Measurements from ENCODE around the gene SWI5. TPM values are rescaled to one million over a fixed set of nuclear protein-coding genes. Genes with fewer than 3 reads are reported as not detected.

SWI5 gene
- total and polyA plus RNA-seq, 4 donors, result 14.1 to 41.2 (median 25.1) TPM

DNA sequence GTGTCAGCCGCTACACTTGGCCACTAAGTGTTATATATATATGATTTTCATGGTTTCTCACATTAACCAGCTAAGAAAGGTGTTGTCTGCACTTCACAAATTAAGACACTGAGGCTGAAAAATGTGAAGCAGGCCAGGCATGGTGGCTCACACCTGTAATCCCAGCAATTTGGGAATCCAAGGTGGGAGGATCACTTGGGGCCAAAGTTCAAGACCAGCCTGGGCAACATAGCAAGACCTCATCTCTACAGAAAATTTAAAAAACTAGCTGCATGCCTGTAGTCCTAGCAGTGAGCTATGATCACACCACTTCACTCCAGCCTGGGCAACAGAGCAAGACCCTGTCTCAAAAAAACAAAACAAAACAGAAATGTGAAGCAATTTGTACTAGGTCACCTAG lies 48.3 kb downstream of the SWI5 start:
- peaks cover 59% of the 10 kb centered on the region for H3K36me3 ChIP-seq (ENCODE audit: control insufficient read depth, insufficient read depth, low read length)
- H3K27ac ChIP-seq (ENCODE audit: low read depth, low read length), result no peak overlapping the region
- DNase-seq (ENCODE audit: low read depth in 4 of 6, low spot score in 6 of 6), result no peak
- no peak overlapping the region for H3K4me3 ChIP-seq (ENCODE audit: low read depth, low read length)
- H3K27me3 ChIP-seq (ENCODE audit: control insufficient read depth, insufficient read depth, low read length), result no peaks in the 10 kb centered on the region
- no CpG with 5 or more reads among the region's 1 CpG for WGBS (ENCODE audit: insufficient coverage)
- peaks cover 18% of the 10 kb centered on the region for H3K4me1 ChIP-seq (ENCODE audit: control insufficient read depth, insufficient read depth, low read length)
- H3K9me3 ChIP-seq (ENCODE audit: control insufficient read depth, insufficient read depth, low read length), result no peaks in the 10 kb centered on the region

DNA sequence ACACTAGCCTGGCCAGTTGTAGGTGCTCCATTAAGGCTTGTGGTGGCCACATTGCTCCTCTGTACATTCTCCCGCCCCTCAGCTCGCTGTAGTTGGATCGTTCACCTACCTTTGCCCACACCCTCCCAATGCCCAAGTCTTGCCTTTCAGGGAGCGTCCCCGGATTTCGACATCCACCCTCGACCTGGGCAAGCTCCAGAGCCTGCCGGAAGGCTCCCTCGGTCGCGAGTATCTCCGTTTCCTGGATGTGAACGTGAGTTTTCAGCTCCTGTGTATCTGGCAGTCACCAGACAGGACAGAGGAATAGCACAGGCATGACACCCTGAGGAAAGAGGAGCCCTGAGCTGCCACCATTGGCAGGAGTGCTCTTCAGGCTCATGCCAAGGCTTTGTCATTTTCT lies 49.6 kb downstream of the SWI5 start:
- no peak for DNase-seq (ENCODE audit: low read depth in 4 of 6, low spot score in 6 of 6)
- Histone ChIP-seq H3K27ac (ENCODE audit: low read depth, low read length) (no peak overlapping the region), H3K27me3 (ENCODE audit: control insufficient read depth, insufficient read depth, low read length) (no peaks in the 10 kb centered on the region), H3K36me3 (ENCODE audit: control insufficient read depth, insufficient read depth, low read length) (peaks cover 50% of the 10 kb centered on the region), H3K4me1 (ENCODE audit: control insufficient read depth, insufficient read depth, low read length) (peaks cover 18% of the 10 kb centered on the region), H3K9me3 (ENCODE audit: control insufficient read depth, insufficient read depth, low read length) (no peaks in the 10 kb centered on the region), H3K4me3 (ENCODE audit: low read depth, low read length) (no peak overlapping the region)
- WGBS (ENCODE audit: insufficient coverage), result 95% methylated on average over 13 of the region's 13 CpGs

DNA sequence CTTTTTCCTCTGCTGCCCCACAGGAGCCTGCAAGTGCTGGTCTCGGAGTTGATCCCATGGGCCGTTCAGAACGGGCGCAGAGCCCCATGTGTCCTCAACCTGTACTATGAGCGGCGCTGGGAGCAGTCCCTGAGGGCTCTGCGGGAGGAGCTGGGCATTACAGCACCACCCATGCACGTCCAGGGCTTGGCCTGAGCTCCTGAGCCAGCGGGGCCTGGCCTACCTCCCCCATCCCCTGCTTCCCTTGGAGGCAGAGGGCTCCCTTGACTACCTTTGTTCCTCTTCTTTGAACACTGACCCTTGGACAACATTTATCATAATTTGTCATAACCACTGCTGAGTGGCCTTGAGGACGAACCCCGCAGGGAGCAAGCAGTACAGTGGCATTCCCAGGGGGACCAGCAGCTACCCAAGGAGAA lies 57.4 kb downstream of the SWI5 start:
- H3K27ac ChIP-seq (ENCODE audit: low read depth, low read length), result no peak overlapping the region
- H3K4me3 ChIP-seq (ENCODE audit: low read depth, low read length), result no peak overlapping the region
- H3K9me3 ChIP-seq (ENCODE audit: control insufficient read depth, insufficient read depth, low read length), result no peaks in the 10 kb centered on the region
- WGBS (ENCODE audit: insufficient coverage), result 84% methylated on average over 11 of the region's 11 CpGs
- DNase-seq (ENCODE audit: low read depth in 4 of 6, low spot score in 6 of 6), result no peak
- H3K36me3 ChIP-seq (ENCODE audit: control insufficient read depth, insufficient read depth, low read length), result peaks cover 54% of the 10 kb centered on the region
- H3K27me3 ChIP-seq (ENCODE audit: control insufficient read depth, insufficient read depth, low read length), result no peaks in the 10 kb centered on the region
- no peaks in the 10 kb centered on the region for H3K4me1 ChIP-seq (ENCODE audit: control insufficient read depth, insufficient read depth, low read length)

DNA sequence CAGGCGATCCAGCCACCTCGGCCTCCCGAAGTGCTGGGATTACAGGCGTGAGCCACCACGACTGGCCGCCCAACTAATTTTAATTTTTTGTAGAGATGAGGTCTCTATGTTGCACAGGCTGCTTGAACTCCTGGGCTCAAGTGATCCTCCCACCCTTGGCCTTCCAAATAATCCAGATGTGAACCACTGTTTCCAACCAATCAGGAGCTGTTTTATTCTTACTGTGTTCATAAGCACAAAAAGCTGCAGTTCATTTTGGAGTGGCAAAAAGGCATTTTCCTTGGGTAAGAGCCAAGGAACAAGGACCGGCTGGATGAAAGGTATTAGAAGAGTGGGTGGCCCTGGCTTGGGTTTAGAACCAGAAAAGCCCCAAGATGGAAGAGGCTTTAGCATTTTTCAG lies 59.1 kb downstream of the SWI5 start:
- H3K27ac ChIP-seq (ENCODE audit: low read depth, low read length), result no peak overlapping the region
- H3K4me3 ChIP-seq (ENCODE audit: low read depth, low read length), result no peak overlapping the region
- peaks cover 3% of the 10 kb centered on the region for H3K4me1 ChIP-seq (ENCODE audit: control insufficient read depth, insufficient read depth, low read length)
- no peaks in the 10 kb centered on the region for H3K9me3 ChIP-seq (ENCODE audit: control insufficient read depth, insufficient read depth, low read length)
- peaks cover 48% of the 10 kb centered on the region for H3K36me3 ChIP-seq (ENCODE audit: control insufficient read depth, insufficient read depth, low read length)
- WGBS (ENCODE audit: insufficient coverage), result 67% methylated on average over 1 of the region's 7 CpGs
- DNase-seq (ENCODE audit: low read depth in 4 of 6, low spot score in 6 of 6), result no peak
- no peaks in the 10 kb centered on the region for H3K27me3 ChIP-seq (ENCODE audit: control insufficient read depth, insufficient read depth, low read length)

DNA sequence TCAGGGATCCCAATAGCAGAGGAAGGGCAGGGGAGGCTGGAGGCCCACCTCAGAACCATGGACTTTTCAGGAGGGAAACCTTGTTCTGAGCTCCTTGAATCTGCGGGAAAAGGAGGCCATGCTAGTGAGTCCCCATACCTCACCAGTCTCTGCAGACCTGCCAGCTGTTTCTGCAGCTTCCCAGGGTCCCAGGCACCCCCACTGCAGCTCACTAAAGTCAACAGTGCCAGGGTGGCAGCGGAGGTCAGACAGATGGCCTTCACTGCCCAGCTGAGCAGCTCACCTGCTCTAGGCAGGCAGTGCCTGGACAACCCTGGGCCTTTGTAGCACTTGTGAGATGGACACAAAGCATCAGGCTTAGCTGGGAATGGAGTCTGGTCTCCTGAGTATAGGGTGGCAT lies 59.8 kb downstream of the SWI5 start:
- Histone ChIP-seq H3K36me3 (ENCODE audit: control insufficient read depth, insufficient read depth, low read length) (peaks cover 43% of the 10 kb centered on the region), H3K9me3 (ENCODE audit: control insufficient read depth, insufficient read depth, low read length) (no peaks in the 10 kb centered on the region), H3K27me3 (ENCODE audit: control insufficient read depth, insufficient read depth, low read length) (no peaks in the 10 kb centered on the region), H3K4me1 (ENCODE audit: control insufficient read depth, insufficient read depth, low read length) (peaks cover 5% of the 10 kb centered on the region), H3K27ac (ENCODE audit: low read depth, low read length) (no peak overlapping the region), H3K4me3 (ENCODE audit: low read depth, low read length) (no peak overlapping the region)
- 82% methylated on average over 2 of the region's 2 CpGs for WGBS (ENCODE audit: insufficient coverage)
- DNase-seq (ENCODE audit: low read depth in 4 of 6, low spot score in 6 of 6), result no peak

DNA sequence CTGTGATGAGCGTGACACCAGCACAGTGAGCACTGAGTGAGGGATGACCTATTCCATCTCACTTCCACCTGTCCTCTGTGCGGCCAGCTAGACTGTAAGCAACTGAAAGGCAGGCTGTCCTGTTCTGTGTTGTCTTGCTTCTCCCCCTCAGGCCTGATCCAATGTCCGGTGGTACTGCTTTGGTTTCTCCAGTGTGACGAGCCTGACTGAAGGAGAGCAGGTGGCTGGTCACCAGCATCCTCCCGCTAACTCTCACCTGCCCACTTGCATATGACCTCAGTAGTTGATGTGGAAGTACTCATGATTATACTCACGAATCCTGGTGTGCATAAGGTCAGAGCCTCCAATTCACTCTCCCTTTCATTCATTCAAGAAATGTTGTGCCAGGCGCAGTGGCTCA lies 61.9 kb downstream of the SWI5 start:
- no peak overlapping the region for H3K4me3 ChIP-seq (ENCODE audit: low read depth, low read length)
- 85% methylated on average over 3 of the region's 7 CpGs for WGBS (ENCODE audit: insufficient coverage)
- no peaks in the 10 kb centered on the region for H3K27me3 ChIP-seq (ENCODE audit: control insufficient read depth, insufficient read depth, low read length)
- no peak for DNase-seq (ENCODE audit: low read depth in 4 of 6, low spot score in 6 of 6)
- H3K4me1 ChIP-seq (ENCODE audit: control insufficient read depth, insufficient read depth, low read length), result peaks cover 13% of the 10 kb centered on the region
- H3K9me3 ChIP-seq (ENCODE audit: control insufficient read depth, insufficient read depth, low read length), result no peaks in the 10 kb centered on the region
- peaks cover 28% of the 10 kb centered on the region for H3K36me3 ChIP-seq (ENCODE audit: control insufficient read depth, insufficient read depth, low read length)
- no peak overlapping the region for H3K27ac ChIP-seq (ENCODE audit: low read depth, low read length)

Small RNA genes within 50 kb of the gene (small RNA-seq; reads per million reads assigned to genes)
- gene MIR199B (ENCODE audit: low replicate concordance), result 757 reads per million, percentile 99 among the genes with 10 or more reads in this experiment
- not detected for gene MIR3154 (ENCODE audit: low replicate concordance)

Other genes with a start within 250 kb of the SWI5 start
- 10 to 100 TPM in 1 of 2 donors, 1 to 10 TPM in 1; 7.2 to 11.1 TPM for gene NAIF1, start 209.0 kb upstream of the SWI5 start, total RNA-seq
- gene NAIF1, start 209.0 kb upstream of the SWI5 start, polyA plus RNA-seq (ENCODE audit: insufficient read length in 2 of 2), result 10 to 100 TPM; 11.0 to 13.3 TPM
- 10 to 100 TPM; 28.2 to 34.5 TPM for gene SLC25A25, start 208.0 kb upstream of the SWI5 start, total RNA-seq
- gene SLC25A25, start 208.0 kb upstream of the SWI5 start, polyA plus RNA-seq (ENCODE audit: insufficient read length in 2 of 2), result 10 to 100 TPM; 39.0 to 47.7 TPM
- gene PTGES2, start 148.5 kb upstream of the SWI5 start, total RNA-seq, result 10 to 100 TPM; 39.1 to 47.4 TPM
- gene PTGES2, start 148.5 kb upstream of the SWI5 start, polyA plus RNA-seq (ENCODE audit: insufficient read length in 2 of 2), result 10 to 100 TPM; 78.4 to 88.9 TPM
- gene LCN2, start 126.8 kb upstream of the SWI5 start, total RNA-seq, result 10 to 100 TPM in 1 of 2 donors, under 1 TPM in 1; 0.28 to 14.1 TPM
- gene LCN2, start 126.8 kb upstream of the SWI5 start, polyA plus RNA-seq (ENCODE audit: insufficient read length in 2 of 2), result under 1 TPM in 1 of 2 donors, not detected in 1; 0.29 TPM
- 100 to 1,000 TPM in 1 of 2 donors, 10 to 100 TPM in 1; 35.6 to 144 TPM for gene BBLN, start 116.0 kb upstream of the SWI5 start, total RNA-seq
- 100 to 1,000 TPM; 203 to 210 TPM for gene BBLN, start 116.0 kb upstream of the SWI5 start, polyA plus RNA-seq (ENCODE audit: insufficient read length in 2 of 2)
- 10 to 100 TPM; 18.5 to 47.8 TPM for gene CIZ1, start 84.7 kb upstream of the SWI5 start, total RNA-seq
- 100 to 1,000 TPM; 134 to 157 TPM for gene CIZ1, start 84.7 kb upstream of the SWI5 start, polyA plus RNA-seq (ENCODE audit: insufficient read length in 2 of 2)
- 100 to 1,000 TPM in 1 of 2 donors, 10 to 100 TPM in 1; 44.6 to 181 TPM for gene DNM1, start 72.9 kb upstream of the SWI5 start, total RNA-seq
- 100 to 1,000 TPM; 265 to 410 TPM for gene DNM1, start 72.9 kb upstream of the SWI5 start, polyA plus RNA-seq (ENCODE audit: insufficient read length in 2 of 2)
- gene GOLGA2, start 269 bp upstream of the SWI5 start, total RNA-seq, result 10 to 100 TPM; 70.6 to 95.8 TPM
- 100 to 1,000 TPM in 1 of 2 donors, 10 to 100 TPM in 1; 76.2 to 119 TPM for gene GOLGA2, start 269 bp upstream of the SWI5 start, polyA plus RNA-seq (ENCODE audit: insufficient read length in 2 of 2)
- gene TRUB2, start 46.2 kb downstream of the SWI5 start, total RNA-seq, result 10 to 100 TPM; 20.5 to 34.8 TPM
- 10 to 100 TPM; 44.7 to 46.3 TPM for gene TRUB2, start 46.2 kb downstream of the SWI5 start, polyA plus RNA-seq (ENCODE audit: insufficient read length in 2 of 2)
- gene COQ4, start 46.6 kb downstream of the SWI5 start, total RNA-seq, result 10 to 100 TPM; 20.6 to 60.4 TPM
- gene COQ4, start 46.6 kb downstream of the SWI5 start, polyA plus RNA-seq (ENCODE audit: insufficient read length in 2 of 2), result 10 to 100 TPM; 73.0 to 94.9 TPM
- gene SLC27A4, start 64.3 kb downstream of the SWI5 start, total RNA-seq, result 10 to 100 TPM; 23.1 to 36.3 TPM
- gene SLC27A4, start 64.3 kb downstream of the SWI5 start, polyA plus RNA-seq (ENCODE audit: insufficient read length in 2 of 2), result 10 to 100 TPM; 53.7 to 56.8 TPM
- gene URM1, start 95.1 kb downstream of the SWI5 start, total RNA-seq, result 10 to 100 TPM; 28.4 to 47.2 TPM
- 10 to 100 TPM; 79.4 to 80.6 TPM for gene URM1, start 95.1 kb downstream of the SWI5 start, polyA plus RNA-seq (ENCODE audit: insufficient read length in 2 of 2)
- gene CERCAM, start 144.6 kb downstream of the SWI5 start, total RNA-seq, result 10 to 100 TPM; 27.5 to 32.5 TPM
- 10 to 100 TPM; 48.6 to 74.1 TPM for gene CERCAM, start 144.6 kb downstream of the SWI5 start, polyA plus RNA-seq (ENCODE audit: insufficient read length in 2 of 2)
- gene ODF2, start 179.7 kb downstream of the SWI5 start, total RNA-seq, result 10 to 100 TPM; 21.2 to 56.3 TPM
- 10 to 100 TPM; 44.1 to 67.8 TPM for gene ODF2, start 179.7 kb downstream of the SWI5 start, polyA plus RNA-seq (ENCODE audit: insufficient read length in 2 of 2)
- gene GLE1, start 228.4 kb downstream of the SWI5 start, total RNA-seq, result 10 to 100 TPM; 14.8 to 27.8 TPM
- 10 to 100 TPM; 20.8 to 21.1 TPM for gene GLE1, start 228.4 kb downstream of the SWI5 start, polyA plus RNA-seq (ENCODE audit: insufficient read length in 2 of 2)